SK-N-SH treated with all-trans-retinoic acid at 6 μM for 48 hours (cell line): ENCODE measurements around the gene DOCK4.

Experiments
- ATAC-seq: fragments of 200-7000 bp; cut with Tn5 transposase; 3 replicates; pipeline ENCODE4 v1.9.1; 2020; ENCODE audit warnings: mild to moderate bottlenecking, moderate library complexity
- ARNTL ChIP-seq: fragments of 450-650 bp; formaldehyde crosslinking; IDR thresholded peaks from 2 replicates; pipeline ENCODE4 v1.5.0; 2020; ENCODE audit warnings: low read depth, mild to moderate bottlenecking, moderate library complexity, borderline replicate concordance
- BACH2 ChIP-seq: fragments of 250-450 bp; sonication (Bioruptor Pico); IDR thresholded peaks from 2 replicates; pipeline ENCODE4 v1.9.0; 2021; ENCODE audit warnings: mild to moderate bottlenecking, borderline replicate concordance
- CSDC2 ChIP-seq: fragments of 250-450 bp; sonication (Bioruptor Pico); IDR thresholded peaks from 2 replicates; pipeline ENCODE4 v1.5.0; 2020; ENCODE audit warnings: mild to moderate bottlenecking, moderate library complexity
- CSRNP3 ChIP-seq: fragments of 250-450 bp; sonication (Bioruptor Pico); IDR thresholded peaks from 2 replicates; pipeline ENCODE4 v1.5.1; 2021; ENCODE audit warnings: mild to moderate bottlenecking, moderate library complexity
- ESRRG ChIP-seq: fragments of 250-450 bp; sonication (Bioruptor Pico); IDR thresholded peaks from 2 replicates; pipeline ENCODE4 v1.6.1; 2021; ENCODE audit warnings: mild to moderate bottlenecking
- GLIS3 ChIP-seq: fragments of 250-450 bp; sonication (Bioruptor Pico); IDR thresholded peaks from 2 replicates; pipeline ENCODE4 v1.5.0; 2020; ENCODE audit warnings: mild to moderate bottlenecking, moderate library complexity
- ISL1 ChIP-seq: fragments of 250-450 bp; sonication (Bioruptor Pico); IDR thresholded peaks from 2 replicates; pipeline ENCODE4 v2.1.2; 2022; ENCODE audit warnings: mild to moderate bottlenecking, moderate library complexity
- PATZ1 ChIP-seq: fragments of 250-450 bp; sonication (Bioruptor Pico); IDR thresholded peaks from 2 replicates; pipeline ENCODE4 v1.8.0; 2020; ENCODE audit warnings: mild to moderate bottlenecking, moderate library complexity, borderline replicate concordance
- POU6F1 ChIP-seq: fragments of 250-450 bp; sonication (Bioruptor Pico); IDR thresholded peaks from 2 replicates; pipeline ENCODE4 v1.8.0; 2021; ENCODE audit warnings: low read depth, mild to moderate bottlenecking, moderate library complexity, borderline replicate concordance
- PPARA ChIP-seq: fragments of 250-450 bp; sonication (Bioruptor Pico); IDR thresholded peaks from 2 replicates; pipeline ENCODE4 v1.5.0; 2020; ENCODE audit warnings: mild to moderate bottlenecking, borderline replicate concordance
- RARB ChIP-seq: fragments of 250-450 bp; sonication (Bioruptor Pico); IDR thresholded peaks from 2 replicates; pipeline ENCODE4 v1.8.0; 2021; ENCODE audit warnings: mild to moderate bottlenecking, moderate library complexity
- TCF4 ChIP-seq: fragments of 250-450 bp; sonication (Bioruptor Pico); IDR thresholded peaks from 2 replicates; pipeline ENCODE4 v1.8.0; 2021; ENCODE audit warnings: mild to moderate bottlenecking, moderate library complexity, borderline replicate concordance
- TOX ChIP-seq: fragments of 250-450 bp; sonication (Bioruptor Pico); IDR thresholded peaks from 2 replicates; pipeline ENCODE4 v1.8.0; 2021; ENCODE audit warnings: mild to moderate bottlenecking, moderate library complexity, borderline replicate concordance
- TSHZ2 ChIP-seq: fragments of 250-450 bp; sonication (Bioruptor Pico); IDR thresholded peaks from 2 replicates; pipeline ENCODE4 v1.5.0; 2020; ENCODE audit warnings: mild to moderate bottlenecking, moderate library complexity
- ZFP3 ChIP-seq: fragments of 250-450 bp; sonication (Bioruptor Pico); IDR thresholded peaks from 2 replicates; pipeline ENCODE4 v1.5.0; 2020; ENCODE audit warnings: mild to moderate bottlenecking, moderate library complexity
- ZFP30 ChIP-seq: fragments of 450-650 bp; formaldehyde crosslinking; IDR thresholded peaks from 2 replicates; pipeline ENCODE4 v1.5.0; 2022; ENCODE audit warnings: mild to moderate bottlenecking, moderate library complexity
- ZNF565 ChIP-seq: fragments of 450-650 bp; formaldehyde crosslinking; conservative IDR thresholded peaks from 2 replicates; pipeline ENCODE4 v1.5.0; 2020; ENCODE audit warnings: low read depth, mild to moderate bottlenecking, moderate library complexity
- ZNF70 ChIP-seq: fragments of 450-650 bp; formaldehyde crosslinking; IDR thresholded peaks from 2 replicates; pipeline ENCODE4 v1.5.0; 2020; ENCODE audit warnings: mild to moderate bottlenecking, moderate library complexity
- ZNF8 ChIP-seq: fragments of 450-650 bp; formaldehyde crosslinking; IDR thresholded peaks from 2 replicates; pipeline ENCODE4 v1.5.0; 2020; ENCODE audit warnings: mild to moderate bottlenecking, moderate library complexity

Gene DOCK4

GRCh38 chr7:112159351-112159750, 46.8 kb downstream of the DOCK4 start:
- no peak for TF ChIP-seq TOX (CRISPR knock-in tag)
- TF ChIP-seq RARB (CRISPR knock-in tag), result no peak
- no peak for TF ChIP-seq POU6F1 (CRISPR knock-in tag)
- no peak for TF ChIP-seq TSHZ2
- TF ChIP-seq ARNTL (CRISPR knock-in tag), result no peak
- no peak for TF ChIP-seq ZNF70 (CRISPR knock-in tag)
- TF ChIP-seq ZNF565 (CRISPR knock-in tag), result no peak
- no peak for TF ChIP-seq ZFP30 (CRISPR knock-in tag)
- TF ChIP-seq ZFP3 (CRISPR knock-in tag), result no peak
- TF ChIP-seq CSRNP3 (CRISPR knock-in tag), result no peak
- TF ChIP-seq TCF4 (CRISPR knock-in tag), result no peak
- TF ChIP-seq, all 23 proteins: peak for 0
- no peak for ATAC-seq

- ATAC-seq, result no peak
Observed at GRCh38 chr7:112157072-112157471, 49.1 kb downstream of the DOCK4 start.

More at GRCh38 chr7:112157072-112157471, 49.1 kb downstream of the DOCK4 start:
- TF ChIP-seq PPARA (CRISPR knock-in tag), result no peak
- TF ChIP-seq ESRRG (CRISPR knock-in tag), result no peak
- no peak for TF ChIP-seq ISL1
- no peak for TF ChIP-seq GLIS3 (CRISPR knock-in tag)
- no peak for TF ChIP-seq CSDC2 (CRISPR knock-in tag)
- TF ChIP-seq ZNF70 (CRISPR knock-in tag), result no peak
- no peak for TF ChIP-seq TSHZ2
- no peak for TF ChIP-seq CSRNP3 (CRISPR knock-in tag)
- no peak for TF ChIP-seq ZFP3 (CRISPR knock-in tag)
- no peak for TF ChIP-seq ZNF565 (CRISPR knock-in tag)
- no peak for TF ChIP-seq ZNF8 (CRISPR knock-in tag)
- no peak for TF ChIP-seq PATZ1
- TF ChIP-seq ZFP30 (CRISPR knock-in tag), result no peak
- no peak for TF ChIP-seq BACH2 (CRISPR knock-in tag)
- no peak for TF ChIP-seq RARB (CRISPR knock-in tag)
- TF ChIP-seq, all 23 proteins: peak for 0
